Endothelial cell of umbilical vein (primary cell): Measurements from ENCODE around the gene PNPLA6. TPM values are rescaled to one million over a fixed set of nuclear protein-coding genes. Genes with fewer than 3 reads are reported as not detected.
A peak's percentile ranks its signal among the peaks of the same experiment; 100 is the strongest.

ENCODE experiments used
- BruUV-seq: library from RNA; stranded (reverse); fragments of 400-500 nt; replicated peaks from 2 replicates; lab custom pipeline; 2021; lab: Mats Ljungman, UMichigan
- CTCF ChIA-PET: fragments of 300-600, 350-600 bp; sonication (Branson Sonifier 250); formaldehyde crosslinking; loops from one replicate; lab custom pipeline; 2021; ENCODE audit warnings: antibody characterized with exemption, inconsistent platforms; lab: Charles Lee
- POLR2A ChIA-PET: fragments of 300-600, 350-600 bp; sonication (Branson Sonifier 250); formaldehyde crosslinking; loops from one replicate; lab custom pipeline; 2021; ENCODE audit warnings: antibody characterized with exemption, inconsistent platforms; lab: Charles Lee
- DNase-seq: peaks from one replicate; pipeline ENCODE4 v3.0.0-alpha.2; 2011; ENCODE audit warnings: low read depth, low spot score
- FAIRE-seq: peaks from 2 replicates; lab custom pipeline; 2011; peaks lifted over from hg19 to GRCh38; lab: Jason Lieb, UNC
- H2AFZ ChIP-seq: 2 replicates; pipeline ENCODE4 v1.6.0; 2012; ENCODE audit warnings: low read depth, low read length, control low read depth, inconsistent platforms
- H3K27ac ChIP-seq: 2 replicates; pipeline ENCODE4 v1.5.1; 2011; ENCODE audit warnings: low read depth, mild to moderate bottlenecking, control low read depth, low read length, moderate library complexity; ENCODE audit not compliant: insufficient read depth
- H3K27me3 ChIP-seq, 2 experiments: 2 replicates each; pipeline versions ENCODE4 v1.6.0 to v1.6.1; 2011; ENCODE audit warnings: low read length in 2 of 2, mixed read lengths in 1 of 2; ENCODE audit not compliant: control insufficient read depth in 2 of 2, insufficient read depth in 2 of 2
- H3K36me3 ChIP-seq, 2 experiments: 2 replicates in 1 of 2; 3 replicates in 1 of 2; pipeline ENCODE4 v1.5.1; 2011; ENCODE audit warnings: low read length in 2 of 2, mild to moderate bottlenecking in 1 of 2, moderate library complexity in 1 of 2; ENCODE audit not compliant: control insufficient read depth in 2 of 2, insufficient read depth in 2 of 2; ENCODE audit errors: extremely low read depth in 1 of 2
- H3K4me1 ChIP-seq: 3 replicates; pipeline ENCODE4 v1.5.1; 2011; ENCODE audit warnings: mild to moderate bottlenecking, low read length; ENCODE audit not compliant: control insufficient read depth, insufficient read depth; ENCODE audit errors: extremely low read depth
- H3K4me2 ChIP-seq: 2 replicates; pipeline ENCODE4 v1.6.1; 2011; ENCODE audit warnings: low read length, control low read depth, mixed read lengths; ENCODE audit not compliant: insufficient read depth
- H3K4me3 ChIP-seq, 3 experiments: fragments of 200-600 bp in 1 of 3; sonication (generic), shearing (Covaris generic) in 1 of 3; replicated peaks in 1 of 3; 2 replicates each; pipeline ENCODE4 v1.5.1; 2011 to 2016; ENCODE audit warnings: control low read depth in 3 of 3, low read length in 3 of 3, mild to moderate bottlenecking in 2 of 3, inconsistent platforms in 1 of 3, low read depth in 1 of 3, moderate library complexity in 1 of 3; ENCODE audit not compliant: insufficient read depth in 1 of 3
- H3K79me2 ChIP-seq: 2 replicates; pipeline ENCODE4 v1.6.0; 2012; ENCODE audit warnings: low read length, inconsistent platforms; ENCODE audit not compliant: control insufficient read depth, insufficient read depth
- H3K9ac ChIP-seq: replicated peaks from 2 replicates; pipeline ENCODE3; 2011; ENCODE audit warnings: low read length, control low read depth; ENCODE audit not compliant: insufficient read depth; ENCODE audit errors: extremely low read depth
- H3K9me1 ChIP-seq: replicated peaks from 3 replicates; pipeline ENCODE4 v1.6.0; 2011; ENCODE audit warnings: mild to moderate bottlenecking, low read length; ENCODE audit not compliant: control insufficient read depth, insufficient read depth; ENCODE audit errors: extremely low read depth
- H3K9me3 ChIP-seq: replicated peaks from 2 replicates; pipeline ENCODE4 v1.5.1; 2012; ENCODE audit warnings: low read length, inconsistent platforms; ENCODE audit not compliant: control insufficient read depth, insufficient read depth
- H4K20me1 ChIP-seq: replicated peaks from 2 replicates; pipeline ENCODE3; 2011; ENCODE audit warnings: mild to moderate bottlenecking, low read length; ENCODE audit not compliant: control insufficient read depth, insufficient read depth; ENCODE audit errors: extremely low read depth
- CTCF ChIP-seq, 2 donors: IDR thresholded peaks; 1 replicate in 1 of 2; 2 replicates in 1 of 2; pipeline ENCODE4 v1.5.1; 2011; ENCODE audit warnings: low read length in 2 of 2, mild to moderate bottlenecking in 2 of 2, moderate library complexity in 2 of 2, control low read depth in 1 of 2, inconsistent platforms in 1 of 2, low read depth in 1 of 2; ENCODE audit not compliant: insufficient read depth in 1 of 2; ENCODE audit errors: extremely low read depth in 1 of 2
- EZH2 ChIP-seq: IDR thresholded peaks from 2 replicates; pipeline ENCODE4 v1.6.1; 2012; ENCODE audit warnings: borderline replicate concordance, low read depth, mild to moderate bottlenecking, moderate library complexity, low read length, inconsistent platforms; ENCODE audit not compliant: severe bottlenecking
- FOS ChIP-seq: IDR thresholded peaks from 2 replicates; pipeline ENCODE4 v1.6.1; 2011; ENCODE audit warnings: mild to moderate bottlenecking, low read length, moderate library complexity, borderline replicate concordance; ENCODE audit not compliant: insufficient read depth
- GATA2 ChIP-seq: IDR thresholded peaks from 2 replicates; pipeline ENCODE4 v1.7.0; 2011; ENCODE audit warnings: low read depth, mild to moderate bottlenecking, moderate library complexity, mixed read lengths, low read length; ENCODE audit not compliant: insufficient read length, insufficient read depth
- JUN ChIP-seq: IDR thresholded peaks from 2 replicates; pipeline ENCODE4 v1.6.1; 2011; ENCODE audit warnings: borderline replicate concordance, low read depth; ENCODE audit not compliant: insufficient read length, insufficient read depth
- MAX ChIP-seq: IDR thresholded peaks from 2 replicates; pipeline ENCODE4 v1.6.1; 2011; ENCODE audit not compliant: insufficient read depth, insufficient read length
- MYC ChIP-seq: IDR thresholded peaks from one replicate; pipeline ENCODE4 v1.6.1; 2011; ENCODE audit warnings: mild to moderate bottlenecking, low read depth, low read length
- POLR2A ChIP-seq: IDR thresholded peaks from 2 replicates; pipeline ENCODE4 v1.6.1; 2012; ENCODE audit warnings: low read depth, mild to moderate bottlenecking, control low read depth, low read length
- POLR2AphosphoS5 ChIP-seq: IDR thresholded peaks from 2 replicates; pipeline ENCODE4 v1.6.1; 2012; ENCODE audit warnings: low read depth, mild to moderate bottlenecking, control low read depth, low read length, moderate library complexity; ENCODE audit not compliant: insufficient read depth
- dilution Hi-C: fragments of 300-500 bp; cut with MboI; formaldehyde crosslinking; loops from one replicate; pipeline ENCODE4 v1.15.0; 2019; ENCODE audit warnings: low sequenced_read_pairs; ENCODE audit not compliant: extremely low pct_ligation_motif_present
- intact Hi-C: fragments of 100-400 bp; cut with micrococcal nuclease; formaldehyde crosslinking; loops from one replicate; pipeline ENCODE4 v1.10.0; 2022
- polyA plus RNA-seq, 4 experiments: library from polyadenylated mRNA; depleted of rRNA in 3 of 4; stranded (reverse) in 3 of 4; unstranded in 1 of 4; fragments of >200 nt; gene quantifications; 2 replicates each; pipeline versions ENCODE4 v1.2.1 to v1.2.3, GENCODE V29; 2011 to 2012; ENCODE audit warnings: missing spikeins in 1 of 4
- total RNA-seq: library from RNA; stranded (reverse); gene quantifications from 2 replicates; pipeline ENCODE4 v1.2.3, GENCODE V29; 2021

PNPLA6 gene
- total and polyA plus RNA-seq, 2 donors (not counting 3 experiments of a cell fraction or from before 2014, with no cell fraction given), result 106 to 164 TPM

DNA sequence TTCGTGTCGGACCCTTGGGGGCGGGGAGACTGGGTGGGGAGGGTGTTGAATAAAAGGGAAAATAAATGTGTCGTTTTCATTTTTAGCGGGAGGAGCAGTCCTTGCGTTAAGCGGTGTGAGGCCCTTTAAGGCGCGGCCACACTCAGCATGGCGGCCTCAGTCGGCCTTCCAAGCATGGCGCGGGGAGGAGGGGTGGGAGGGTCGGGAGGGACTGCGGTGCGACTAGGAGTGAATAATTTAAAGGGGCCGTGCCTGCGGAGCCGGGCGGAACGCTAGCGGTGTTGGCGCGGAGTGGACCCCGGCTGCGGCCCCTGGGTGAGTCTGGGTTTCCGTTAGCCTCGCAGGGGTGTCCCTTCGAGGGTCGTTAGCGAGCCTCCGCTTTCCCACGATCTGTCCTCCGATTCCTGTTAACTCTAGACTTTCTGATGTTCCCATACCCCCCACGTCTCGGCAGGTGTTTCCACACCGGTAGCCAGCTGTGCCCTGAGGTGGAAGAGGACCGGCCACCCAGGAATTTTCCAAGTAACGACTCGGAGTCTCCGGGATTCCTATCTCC lies 1.5 kb upstream of the PNPLA6 start:
- TF ChIP-seq JUN (no peak), POLR2AphosphoS5 (peak; percentile 78), FOS (no peak), CTCF (IDR thresholded peaks at IDR 0.05; ENCODE audit: extremely low read depth in 1 of 2, insufficient read depth in 1 of 2, low read depth in 1 of 2, low read length in 2 of 2) (no peak), MYC (no peak), MAX (no peak), GATA2 (no peak), EZH2 (no peak), POLR2A (peak; percentile 42)
- FAIRE-seq (no peak), DNase-seq (peak; percentile 88)
- ChIA-PET CTCF (interaction anchor here (1.0 to 2.2 kb wide), 5 partner anchors 11 to 180 kb away, joined by 3 to 6 read pairs (median 4); no protein-coding TSS in a partner anchor), POLR2A (interaction anchor here (1.5 kb wide), 1 partner anchor 12 kb away, joined by 4 read pairs; the partner anchor contains the start of gene MCOLN1)
- peaks cover 3 to 4% of the 10 kb centered on the region in 2 experiments for H3K36me3 ChIP-seq
- BruUV-seq, result TSS peak; percentile 69
- H3K9ac ChIP-seq, result peak overlapping the region; percentile 71
- H3K4me3 ChIP-seq, result peak overlapping the region; percentile 55 to 97 (median 82)
- H3K9me3 ChIP-seq, result no peaks in the 10 kb centered on the region
- peak overlapping the region; percentile 50 for H3K27ac ChIP-seq
- no peaks in the 10 kb centered on the region for H3K27me3 ChIP-seq
- H3K4me2 ChIP-seq, result peak overlapping the region; percentile 93
- H3K79me2 ChIP-seq, result no peaks in the 10 kb centered on the region
- no peaks in the 10 kb centered on the region for H3K9me1 ChIP-seq
- intact Hi-C loops, result loop anchor here (1.0 to 5.0 kb wide), 4 partner anchors 12 to 180 kb away; partner anchors contain the start of genes MCOLN1 and PEX11G
- H3K4me1 ChIP-seq, result peaks cover 8% of the 10 kb centered on the region
- H4K20me1 ChIP-seq, result no peaks in the 10 kb centered on the region
- H2AFZ ChIP-seq, result peak overlapping the region; percentile 88
- dilution Hi-C loops, result no loop called here
